Esophagus muscularis mucosa (tissue), 4 donors: ENCODE results near the gene NEB.

Source experiments
- CTCF ChIP-seq, 3 experiments: fragments of 200-600 bp in 2 of 3; fragments of 450-650 bp in 1 of 3; sonication (generic) in 2 of 3; IDR thresholded peaks; one replicate each; pipeline ENCODE4 v1.5.1; 2017 to 2019; ENCODE audit warnings: antibody characterized with exemption in 3 of 3, mild to moderate bottlenecking in 2 of 3, moderate library complexity in 1 of 3
- EP300 ChIP-seq: sonication (generic); formaldehyde crosslinking; IDR thresholded peaks from one replicate; pipeline ENCODE4 v1.6.1; 2017; ENCODE audit warnings: antibody characterized with exemption
- POLR2A ChIP-seq: fragments of 450-650 bp; IDR thresholded peaks from one replicate; pipeline ENCODE4 v1.6.1; 2017; ENCODE audit warnings: antibody characterized with exemption, moderate library complexity, mild to moderate bottlenecking, low read depth
- POLR2AphosphoS5 ChIP-seq, 2 donors: sonication (generic); formaldehyde crosslinking; IDR thresholded peaks; one replicate each; pipeline ENCODE4 v1.6.1; 2017; ENCODE audit warnings: antibody characterized with exemption in 2 of 2

DNA sequence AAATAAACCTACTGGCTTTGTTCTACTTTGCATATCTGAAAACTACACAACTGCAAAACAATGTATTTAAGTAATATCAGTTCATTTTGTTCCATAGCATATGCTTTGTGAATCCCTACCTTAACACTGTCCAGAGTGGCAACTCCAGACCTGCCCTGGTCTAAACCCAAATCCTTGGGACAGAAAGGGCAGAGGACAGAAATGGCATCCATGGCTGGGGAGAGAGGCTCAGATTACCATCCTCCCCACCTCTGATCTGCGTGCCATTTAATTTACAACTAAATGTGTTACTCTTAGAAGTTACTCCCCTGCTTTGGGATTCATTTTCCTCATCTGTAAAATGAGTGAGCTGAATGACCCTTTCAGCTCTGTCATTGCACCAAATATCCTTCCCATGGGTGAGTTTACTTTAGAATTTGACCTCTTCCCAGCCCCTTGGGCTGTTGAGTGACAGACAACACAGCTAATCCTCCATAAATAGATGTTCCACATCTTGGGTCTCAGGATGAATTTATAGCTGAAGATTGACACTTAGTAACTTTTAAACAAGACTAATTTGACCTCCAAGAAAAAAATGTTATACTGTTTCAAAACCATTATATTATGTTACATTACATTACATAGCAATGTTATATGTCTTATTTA lies 20.1 kb upstream of the NEB start:
- no peak for TF ChIP-seq CTCF (IDR thresholded peaks at IDR 0.05)
- TF ChIP-seq POLR2A, result no peak
- TF ChIP-seq EP300, result no peak
- no peak for TF ChIP-seq POLR2AphosphoS5 (IDR thresholded peaks at IDR 0.05)
